ENCODE measurements around the gene CHST8.

The CHST8 gene

GRCh38 chr19:33720691-33721682 is 99.2 kb downstream of the CHST8 start:
- DNase-seq = no peak

- no peak for DNase-seq
Measured at GRCh38 chr19:33721735-33722297, 100.1 kb downstream of the CHST8 start.

- DNase-seq = no peak
Measured at GRCh38 chr19:33722456-33723239, 100.9 kb downstream of the CHST8 start.

GRCh38 chr19:33723512-33723911 is 101.8 kb downstream of the CHST8 start:
- no peak for DNase-seq

- no peak for DNase-seq
Measured at GRCh38 chr19:33724021-33724720, 102.4 kb downstream of the CHST8 start.

GRCh38 chr19:33724721-33725060 is 102.9 kb downstream of the CHST8 start:
- no peak for DNase-seq

GRCh38 chr19:33725567-33725966 is 103.8 kb downstream of the CHST8 start:
- DNase-seq = no peak

- DNase-seq = no peak
Measured at GRCh38 chr19:33726756-33727155, 105.0 kb downstream of the CHST8 start.

- no peak for DNase-seq
Measured at GRCh38 chr19:33727331-33727998, 105.7 kb downstream of the CHST8 start.

- DNase-seq = no peak
Measured at GRCh38 chr19:33728141-33728540, 106.4 kb downstream of the CHST8 start.

GRCh38 chr19:33730858-33731607 is 109.3 kb downstream of the CHST8 start:
- DNase-seq = no peak

GRCh38 chr19:33731881-33732280 is 110.1 kb downstream of the CHST8 start:
- no peak for DNase-seq

GRCh38 chr19:33734913-33735312 is 113.2 kb downstream of the CHST8 start:
- no peak for DNase-seq

GRCh38 chr19:33736158-33736557 is 114.4 kb downstream of the CHST8 start:
- no peak for DNase-seq

GRCh38 chr19:33736787-33737186 is 115.0 kb downstream of the CHST8 start:
- DNase-seq = no peak

GRCh38 chr19:33737681-33738371 is 116.1 kb downstream of the CHST8 start:
- no peak for DNase-seq

GRCh38 chr19:33740811-33741396 is 119.2 kb downstream of the CHST8 start:
- DNase-seq = peak in 1 of 2 donors; percentile 7

- no peak for DNase-seq
Measured at GRCh38 chr19:33745297-33745696, 123.5 kb downstream of the CHST8 start.

GRCh38 chr19:33746159-33746558 is 124.4 kb downstream of the CHST8 start:
- no peak for DNase-seq

GRCh38 chr19:33747273-33747672 is 125.5 kb downstream of the CHST8 start:
- DNase-seq = no peak

- no peak for DNase-seq
Measured at GRCh38 chr19:33748231-33748630, 126.5 kb downstream of the CHST8 start.
